ENCODE results near the gene IFNGR1. TPM values are rescaled to one million over a fixed set of nuclear protein-coding genes. Genes with fewer than 3 reads are reported as not detected.

The IFNGR1 gene
- total and polyA plus RNA-seq, 2 experiments from 2014 or later, result 22.8 to 23.2 TPM

Other genes starting within 250 kb of the IFNGR1 start
- gene IL20RA, start 174.4 kb downstream of the IFNGR1 start, total RNA-seq (2014; rRNA removed; shearing (Covaris generic)), result 2.4 and 3.5 TPM in 2 replicates
- 1.2 and 2.6 TPM in 2 replicates for gene IL20RA, start 174.4 kb downstream of the IFNGR1 start, polyA plus RNA-seq (2016; fragmentation: Nextera tagmentation; extraction: Ambion mirVana)
- not detected in 2 replicates for gene IL22RA2, start 45.7 kb downstream of the IFNGR1 start, total RNA-seq (2014; rRNA removed; shearing (Covaris generic))
- gene IL22RA2, start 45.7 kb downstream of the IFNGR1 start, polyA plus RNA-seq (2016; fragmentation: Nextera tagmentation; extraction: Ambion mirVana), result not detected in 2 replicates